Transverse colon (tissue), 4 donors: ENCODE measurements around the gene REG4. TPM values are rescaled to one million over a fixed set of nuclear protein-coding genes. Genes with fewer than 3 reads are reported as not detected.
A peak's percentile ranks its signal among the peaks of the same experiment; 100 is the strongest.

Experiments used
- DNase-seq: peaks from one replicate; pipeline ENCODE4 v3.0.0-alpha.2; 2019
- H3K27ac ChIP-seq, 4 donors: fragments of 200-600 bp; sonication (generic); 2 replicates each; pipeline ENCODE4 v1.5.1; 2016 to 2018; ENCODE audit warnings: inconsistent platforms in 4 of 4
- H3K27me3 ChIP-seq: fragments of 200-600 bp; sonication (generic); 2 replicates; pipeline ENCODE4 v1.5.1; 2017; ENCODE audit warnings: inconsistent platforms
- H3K36me3 ChIP-seq, 4 donors: fragments of 200-600 bp; sonication (generic); 2 replicates each; pipeline ENCODE4 v1.5.1; 2017 to 2019; ENCODE audit warnings: inconsistent platforms in 4 of 4
- H3K4me1 ChIP-seq, 4 donors: fragments of 200-600 bp; sonication (generic); 2 replicates each; pipeline ENCODE4 v1.5.1; 2017 to 2020; ENCODE audit warnings: inconsistent platforms in 4 of 4
- H3K4me3 ChIP-seq, 4 donors: fragments of 200-600 bp; sonication (generic); 1 replicate in 1 of 4; 2 replicates in 3 of 4; pipeline versions ENCODE4 v1.5.1 to v1.6.1; 2017 to 2019; ENCODE audit warnings: inconsistent platforms in 4 of 4
- H3K9me3 ChIP-seq, 2 donors: fragments of 200-600 bp; sonication (generic); 2 replicates each; pipeline ENCODE4 v1.5.1; 2017 to 2019; ENCODE audit warnings: inconsistent platforms in 2 of 2
- CTCF ChIP-seq, 5 experiments: fragments of 200-600 bp in 3 of 5; fragments of 450-650 bp in 2 of 5; sonication (generic) in 3 of 5; IDR thresholded peaks; 1 replicate in 2 of 5; 2 replicates in 3 of 5; pipeline ENCODE4 v1.5.1; 2016 to 2017; ENCODE audit warnings: antibody characterized with exemption in 5 of 5, inconsistent platforms in 3 of 5, mild to moderate bottlenecking in 2 of 5, moderate library complexity in 1 of 5
- EP300 ChIP-seq: sonication (generic); formaldehyde crosslinking; IDR thresholded peaks from one replicate; pipeline ENCODE4 v1.6.1; 2017; ENCODE audit warnings: antibody characterized with exemption, low read depth
- POLR2A ChIP-seq: fragments of 450-650 bp; IDR thresholded peaks from one replicate; pipeline ENCODE4 v1.6.1; 2016; ENCODE audit warnings: antibody characterized with exemption, mild to moderate bottlenecking, moderate library complexity
- POLR2AphosphoS5 ChIP-seq, 3 donors: sonication (generic); formaldehyde crosslinking; IDR thresholded peaks; one replicate each; pipeline ENCODE4 v1.6.1; 2016; ENCODE audit warnings: antibody characterized with exemption in 3 of 3
- WGBS, 2 donors: methylation state at CpG; one replicate each; pipeline ENCODE4 v1.1.5; 2018; ENCODE audit warnings: low coverage in 1 of 2; 5-methylcytosine and 5-hydroxymethylcytosine counted together
- in situ Hi-C, 4 donors: fragments of 200-750 bp; cut with MboI; loops; one replicate each; pipeline versions ENCODE4 v1.15.0 to v1.15.1; 2017; ENCODE audit warnings: low sequenced_read_pairs in 3 of 4, low pct_ligation_motif_present in 1 of 4, low pct_unique_long_range_greater_than_20kb in 1 of 4
- intact Hi-C: fragments of 100-400 bp; cut with DNase I; formaldehyde crosslinking; loops from one replicate; pipeline ENCODE4 v1.15.1; 2023; ENCODE audit warnings: low total_unique reads
- total RNA-seq, 4 donors: library from RNA; depleted of rRNA; stranded (reverse); fragments of >200 nt; gene quantifications; one replicate each; pipeline ENCODE4 v1.1.0, GENCODE V29; 2016

The REG4 gene
- total RNA-seq, 4 donors from 2014 or later, result 0.48 to 11.9 (median 3.2) TPM; not detected in 1

- 27 to 51% methylated on average over 5 to 7 of the region's 7 CpGs for WGBS, 2 donors
Measured at GRCh38 chr1:119774746-119775490, 36.3 kb downstream of the REG4 start.

GRCh38 chr1:119773711-119774241 is 37.5 kb downstream of the REG4 start:
- in situ Hi-C loops, result no loop called here
- H3K27ac ChIP-seq, result peak overlapping the region; percentile 62 to 74 (median 70)
- TF ChIP-seq POLR2A (no peak), EP300 (no peak), POLR2AphosphoS5 (IDR thresholded peaks at IDR 0.05) (peak in 1 of 3 donors; percentile 78), CTCF (IDR thresholded peaks at IDR 0.05) (no peak)
- DNase-seq, result no peak
- peaks cover 8 to 51% (median 34%) of the 10 kb centered on the region in 4 donors for H3K4me1 ChIP-seq
- H3K27me3 ChIP-seq, result no peaks in the 10 kb centered on the region
- H3K9me3 ChIP-seq, result no peaks in the 10 kb centered on the region
- 52 to 100% methylated on average over 1 to 3 of the region's 3 CpGs for WGBS, 2 donors
- no peak overlapping the region for H3K4me3 ChIP-seq
- H3K36me3 ChIP-seq, result no peaks in the 10 kb centered on the region
- intact Hi-C loops, result no loop called here

More at GRCh38 chr1:119774746-119775490, 36.3 kb downstream of the REG4 start:
- intact Hi-C loops, result no loop called here
- H3K9me3 ChIP-seq, result no peaks in the 10 kb centered on the region
- no peak for TF ChIP-seq POLR2A
- TF ChIP-seq EP300, result no peak
- no peak for TF ChIP-seq CTCF (IDR thresholded peaks at IDR 0.05)
- TF ChIP-seq POLR2AphosphoS5 (IDR thresholded peaks at IDR 0.05), result no peak
- no peak overlapping the region for H3K4me3 ChIP-seq
- no peaks in the 10 kb centered on the region for H3K36me3 ChIP-seq
- H3K27ac ChIP-seq, result peak overlapping the region; percentile 62 to 74 (median 70)
- H3K4me1 ChIP-seq, result peaks cover 8 to 53% (median 41%) of the 10 kb centered on the region in 4 donors
- in situ Hi-C loops, result no loop called here
- no peaks in the 10 kb centered on the region for H3K27me3 ChIP-seq
- peak; percentile 75 for DNase-seq

GRCh38 chr1:119772298-119772697 is 39.0 kb downstream of the REG4 start:
- DNase-seq, result no peak
- in situ Hi-C loops, result no loop called here
- Histone ChIP-seq H3K27ac (peak overlapping the region in 1 of 4 donors; percentile 70), H3K9me3 (no peaks in the 10 kb centered on the region), H3K4me3 (no peak overlapping the region), H3K27me3 (no peaks in the 10 kb centered on the region), H3K4me1 (peaks cover 8 to 57% (median 33%) of the 10 kb centered on the region in 4 donors), H3K36me3 (no peaks in the 10 kb centered on the region)
- 94 to 99% methylated on average over 2 of the region's 2 CpGs for WGBS, 2 donors
- TF ChIP-seq EP300 (no peak), POLR2AphosphoS5 (IDR thresholded peaks at IDR 0.05) (peak in 1 of 3 donors; percentile 6)
- intact Hi-C loops, result no loop called here

- intact Hi-C loops (no loop called here), in situ Hi-C loops (no loop called here)
- H3K36me3 ChIP-seq, result no peaks in the 10 kb centered on the region
- 59 to 75% methylated on average over 3 of the region's 3 CpGs for WGBS, 2 donors
- no peaks in the 10 kb centered on the region for H3K27me3 ChIP-seq
- H3K9me3 ChIP-seq, result no peaks in the 10 kb centered on the region
- no peak for TF ChIP-seq EP300
- TF ChIP-seq CTCF (IDR thresholded peaks at IDR 0.05), result no peak
- no peak for TF ChIP-seq POLR2AphosphoS5 (IDR thresholded peaks at IDR 0.05)
- TF ChIP-seq POLR2A, result no peak
- DNase-seq, result no peak
- peak overlapping the region in 3 of 4 donors; percentile 28 to 70 (median 40) for H3K27ac ChIP-seq
- no peak overlapping the region for H3K4me3 ChIP-seq
- H3K4me1 ChIP-seq, result peaks cover 8 to 63% (median 36%) of the 10 kb centered on the region in 4 donors
Measured at GRCh38 chr1:119771770-119772169, 39.5 kb downstream of the REG4 start.
